ACC112 (cell line): Measurements from ENCODE around the gene HOXD3.

Source experiments
- H2AFZ ChIP-seq: fragments of 200-600 bp; sonication (generic); one replicate; pipeline ENCODE4 v1.6.0; 2017; ENCODE audit warnings: antibody characterized with exemption, low read length; ENCODE audit not compliant: unreplicated experiment
- H3K27ac ChIP-seq: fragments of 200-600 bp; sonication (generic); 2 replicates; pipeline ENCODE4 v1.5.1; 2014; ENCODE audit warnings: low read depth, mild to moderate bottlenecking, antibody characterized with exemption, low read length, moderate library complexity
- H3K27me3 ChIP-seq: fragments of 200-600 bp; sonication (generic); 2 replicates; pipeline ENCODE4 v1.6.1; 2014; ENCODE audit warnings: mild to moderate bottlenecking, antibody characterized with exemption, low read length, moderate library complexity, mixed read lengths; ENCODE audit not compliant: insufficient read depth
- H3K36me3 ChIP-seq: fragments of 200-600 bp; sonication (generic); 2 replicates; pipeline ENCODE4 v1.6.1; 2016; ENCODE audit warnings: mild to moderate bottlenecking, antibody characterized with exemption, low read length, moderate library complexity, mixed read lengths; ENCODE audit not compliant: insufficient read depth
- H3K4me1 ChIP-seq: fragments of 200-600 bp; sonication (generic); one replicate; pipeline ENCODE4 v1.6.1; 2016; ENCODE audit warnings: low read length, mixed read lengths; ENCODE audit not compliant: insufficient read depth, unreplicated experiment, control insufficient read depth
- H3K4me3 ChIP-seq: fragments of 200-600 bp; sonication (generic); 2 replicates; pipeline ENCODE4 v1.5.1; 2014; ENCODE audit warnings: mild to moderate bottlenecking, low read depth, low read length
- H3K79me2 ChIP-seq: fragments of 200-600 bp; sonication (generic); one replicate; pipeline ENCODE4 v1.6.0; 2016; ENCODE audit warnings: low read length; ENCODE audit not compliant: control insufficient read depth, unreplicated experiment, insufficient read depth

HOXD3 gene

GRCh38 chr2:176187899-176188773, 31.0 kb downstream of the HOXD3 start, which contains the start of gene HOXD1:
HOXD1 (plus strand) TSS chr2:176188668; CDS start chr2:176188802, 134 bp downstream.
- Histone ChIP-seq H3K27me3 (peaks cover 45% of the 10 kb centered on the region), H3K4me1 (peaks cover 3% of the 10 kb centered on the region), H3K36me3 (no peaks in the 10 kb centered on the region), H2AFZ (peak within 1 kb of the TSS; percentile 73), H3K79me2 (no peaks in the 10 kb centered on the region), H3K27ac (no peak within 1 kb of the TSS), H3K4me3 (peak within 1 kb of the TSS; percentile 83)

GRCh38 chr2:176188774-176189680, 31.9 kb downstream of the HOXD3 start:
- peaks cover 3% of the 10 kb centered on the region for H3K4me1 ChIP-seq
- no peaks in the 10 kb centered on the region for H3K36me3 ChIP-seq
- peak overlapping the region; percentile 83 for H3K4me3 ChIP-seq
- peak overlapping the region; percentile 73 for H2AFZ ChIP-seq
- H3K79me2 ChIP-seq, result no peaks in the 10 kb centered on the region
- no peak overlapping the region for H3K27ac ChIP-seq
- peaks cover 54% of the 10 kb centered on the region for H3K27me3 ChIP-seq

GRCh38 chr2:176189681-176190641, 32.9 kb downstream of the HOXD3 start:
- peaks cover 3% of the 10 kb centered on the region for H3K4me1 ChIP-seq
- peak overlapping the region; percentile 83 for H3K4me3 ChIP-seq
- no peaks in the 10 kb centered on the region for H3K36me3 ChIP-seq
- H3K27ac ChIP-seq, result no peak overlapping the region
- H2AFZ ChIP-seq, result no peak overlapping the region
- H3K79me2 ChIP-seq, result no peaks in the 10 kb centered on the region
- peaks cover 61% of the 10 kb centered on the region for H3K27me3 ChIP-seq

- Histone ChIP-seq H3K27ac (no peak overlapping the region), H2AFZ (no peak overlapping the region), H3K79me2 (no peaks in the 10 kb centered on the region), H3K4me3 (no peak overlapping the region), H3K36me3 (no peaks in the 10 kb centered on the region), H3K4me1 (peaks cover 1% of the 10 kb centered on the region), H3K27me3 (peaks cover 61% of the 10 kb centered on the region)
These were observed 35.2 kb downstream of the HOXD3 start for GRCh38 chr2:176192351-176192750.

- Histone ChIP-seq H3K4me3 (no peak overlapping the region), H3K27ac (no peak overlapping the region), H3K79me2 (no peaks in the 10 kb centered on the region), H2AFZ (no peak overlapping the region), H3K27me3 (peaks cover 65% of the 10 kb centered on the region), H3K36me3 (no peaks in the 10 kb centered on the region), H3K4me1 (no peaks in the 10 kb centered on the region)
These were observed 35.9 kb downstream of the HOXD3 start for GRCh38 chr2:176193048-176193447.

- no peak overlapping the region for H3K4me3 ChIP-seq
- no peak overlapping the region for H2AFZ ChIP-seq
- H3K4me1 ChIP-seq, result no peaks in the 10 kb centered on the region
- H3K36me3 ChIP-seq, result no peaks in the 10 kb centered on the region
- no peak overlapping the region for H3K27ac ChIP-seq
- peaks cover 12% of the 10 kb centered on the region for H3K27me3 ChIP-seq
- no peaks in the 10 kb centered on the region for H3K79me2 ChIP-seq
These were observed 42.8 kb downstream of the HOXD3 start for GRCh38 chr2:176199902-176200301.

GRCh38 chr2:176200971-176201370, 43.9 kb downstream of the HOXD3 start:
- Histone ChIP-seq H2AFZ (no peak overlapping the region), H3K36me3 (no peaks in the 10 kb centered on the region), H3K27ac (no peak overlapping the region), H3K4me3 (no peak overlapping the region), H3K27me3 (peaks cover 16% of the 10 kb centered on the region), H3K4me1 (no peaks in the 10 kb centered on the region), H3K79me2 (no peaks in the 10 kb centered on the region)

- no peak overlapping the region for H3K27ac ChIP-seq
- H3K4me3 ChIP-seq, result no peak overlapping the region
- H3K36me3 ChIP-seq, result no peaks in the 10 kb centered on the region
- no peak overlapping the region for H2AFZ ChIP-seq
- no peaks in the 10 kb centered on the region for H3K4me1 ChIP-seq
- H3K79me2 ChIP-seq, result no peaks in the 10 kb centered on the region
- peaks cover 15% of the 10 kb centered on the region for H3K27me3 ChIP-seq
These were observed 45.4 kb downstream of the HOXD3 start for GRCh38 chr2:176202491-176202890.

- Histone ChIP-seq H3K36me3 (no peaks in the 10 kb centered on the region), H3K79me2 (no peaks in the 10 kb centered on the region), H3K27me3 (peaks cover 11% of the 10 kb centered on the region), H3K27ac (no peak overlapping the region), H2AFZ (no peak overlapping the region), H3K4me3 (no peak overlapping the region), H3K4me1 (no peaks in the 10 kb centered on the region)
These were observed 48.0 kb downstream of the HOXD3 start for GRCh38 chr2:176205126-176205525.

GRCh38 chr2:176206136-176206535, 49.0 kb downstream of the HOXD3 start:
- Histone ChIP-seq H3K27ac (no peak overlapping the region), H3K4me3 (no peak overlapping the region), H3K79me2 (no peaks in the 10 kb centered on the region), H2AFZ (no peak overlapping the region), H3K27me3 (peaks cover 15% of the 10 kb centered on the region), H3K4me1 (no peaks in the 10 kb centered on the region), H3K36me3 (no peaks in the 10 kb centered on the region)
